Right forelimb (tissue), 1 donor: Measurements from ENCODE around the gene ATXN1.

Experiments used
- DNase-seq: peaks from one replicate; pipeline ENCODE4 v3.0.0-alpha.2; 2018

The ATXN1 gene

DNA sequence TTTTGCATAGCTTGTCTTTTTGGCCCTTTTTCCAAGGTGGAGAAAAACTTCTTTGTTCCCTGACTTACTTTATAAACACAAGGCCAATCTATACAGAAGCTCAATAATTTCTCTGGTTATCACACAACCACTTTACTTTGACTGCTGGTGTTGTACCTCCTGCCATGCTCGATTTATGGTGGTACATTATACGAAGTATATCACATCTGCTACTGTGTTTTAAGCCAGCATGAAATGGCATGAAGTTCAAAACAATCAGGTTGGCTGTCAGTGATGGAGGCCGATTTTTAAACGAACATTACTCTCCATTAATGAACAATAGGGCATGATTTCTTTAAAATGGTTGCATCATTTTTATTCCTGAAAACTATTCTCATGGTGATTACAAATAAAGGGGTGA lies 21.0 kb upstream of the ATXN1 start:
- no peak for DNase-seq

DNA sequence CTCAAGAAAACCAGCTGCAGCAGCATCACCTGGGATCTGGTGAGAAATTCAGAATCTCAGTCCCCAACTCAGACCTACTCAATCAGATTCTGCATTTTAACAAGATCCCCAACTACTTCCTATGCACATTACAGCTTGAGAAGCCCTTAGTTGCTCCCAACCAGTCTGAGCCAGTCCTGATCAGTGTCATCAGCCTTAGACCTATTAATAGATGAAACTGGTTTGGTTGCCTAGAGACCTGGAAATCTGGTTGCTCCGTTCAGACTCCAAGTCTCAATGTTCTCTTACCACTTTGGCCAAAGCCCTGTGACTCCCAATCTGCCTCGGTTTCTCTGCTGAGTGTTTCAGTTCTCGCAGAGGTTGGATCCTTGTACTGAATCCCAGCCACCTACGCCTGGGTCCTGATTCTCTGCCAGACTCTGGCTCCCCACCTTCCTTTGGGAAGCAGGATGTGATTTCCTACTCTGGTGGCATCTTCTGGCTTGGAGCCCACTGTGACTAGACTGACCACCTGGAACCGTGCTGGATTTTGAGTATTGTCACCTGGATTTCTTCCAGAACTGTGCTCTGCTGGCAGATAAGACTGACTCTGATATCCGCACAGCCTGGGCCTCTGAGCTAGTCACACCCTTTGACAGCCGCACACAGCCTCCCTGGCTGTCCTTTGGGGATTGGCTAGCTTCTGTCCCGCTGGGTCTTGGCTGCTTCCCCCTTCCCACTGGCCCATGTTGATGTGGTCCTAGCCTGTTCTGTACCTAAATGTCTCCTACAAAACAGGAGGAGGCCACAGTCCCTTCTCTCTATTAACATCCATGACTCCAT lies 20.3 kb upstream of the ATXN1 start:
- DNase-seq, result no peak

GRCh38 chr6:16778521-16778920 lies 17.3 kb upstream of the ATXN1 start:
- no peak for DNase-seq

DNA sequence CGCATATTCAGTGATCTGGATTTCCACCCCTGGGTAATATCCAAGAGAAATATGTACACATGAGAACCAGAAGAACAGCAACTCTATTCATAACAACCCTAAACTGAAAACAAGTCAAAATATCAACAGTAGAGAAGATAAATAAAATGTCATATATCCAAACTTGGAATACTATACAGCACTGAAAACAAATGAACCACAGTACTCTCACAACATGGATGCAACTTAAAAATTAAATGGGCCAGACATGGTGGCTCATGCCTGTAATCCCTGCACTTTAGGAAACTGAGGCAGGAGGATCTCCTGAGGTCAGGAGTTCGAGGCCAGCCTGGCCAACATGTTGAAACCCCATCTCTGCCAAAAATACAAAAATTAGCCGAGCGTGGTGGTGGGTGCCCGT lies 16.5 kb upstream of the ATXN1 start:
- no peak for DNase-seq

DNA sequence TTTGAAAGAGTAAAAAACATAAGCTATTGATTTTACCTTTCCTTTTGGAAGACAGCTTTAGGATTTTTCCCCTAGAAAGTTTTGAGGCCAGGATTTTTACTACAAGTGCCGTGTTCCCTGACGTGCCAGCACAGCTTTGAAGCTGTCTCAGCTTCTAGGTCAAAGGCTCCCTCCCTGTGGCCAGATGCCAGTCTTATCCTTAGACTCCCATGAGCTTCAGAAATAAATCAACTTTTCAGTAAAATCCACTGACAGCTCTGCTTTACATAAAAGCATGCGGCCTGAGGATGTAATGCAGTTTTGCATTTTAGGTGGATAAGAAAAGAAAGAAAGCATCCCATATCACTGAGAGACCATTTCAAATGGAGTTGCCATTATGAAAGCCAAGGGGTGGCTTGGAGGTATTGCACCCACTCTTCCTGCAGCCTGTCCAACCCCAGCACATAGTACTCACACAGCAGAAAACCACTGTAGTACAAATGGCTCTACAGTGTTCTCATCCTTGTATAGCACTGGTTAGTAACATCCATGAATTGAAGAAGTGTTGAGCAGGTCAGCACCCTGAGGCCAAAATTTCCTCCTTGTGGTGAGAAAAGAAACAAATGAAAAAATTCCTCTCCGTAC lies 15.2 kb upstream of the ATXN1 start:
- no peak for DNase-seq

DNA sequence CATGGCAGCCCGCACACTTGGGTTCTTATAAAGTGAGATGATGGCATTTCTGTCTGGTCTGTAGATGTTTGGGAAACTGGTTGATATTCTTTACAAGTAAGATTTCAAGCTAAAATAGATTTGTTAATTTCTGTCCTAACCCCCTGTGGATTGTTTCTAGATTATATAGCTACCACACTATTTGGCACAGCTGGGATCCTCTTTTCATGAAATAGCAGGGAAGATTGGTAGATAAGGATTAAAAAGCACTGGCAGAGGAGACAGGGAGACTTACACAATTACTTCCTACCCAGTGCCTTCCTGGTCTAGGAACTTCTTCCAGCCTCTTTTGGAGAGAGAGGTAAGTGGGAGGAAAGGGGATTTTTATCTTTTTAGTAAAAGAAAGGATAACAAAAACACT lies 13.2 kb upstream of the ATXN1 start:
- no peak for DNase-seq

DNA sequence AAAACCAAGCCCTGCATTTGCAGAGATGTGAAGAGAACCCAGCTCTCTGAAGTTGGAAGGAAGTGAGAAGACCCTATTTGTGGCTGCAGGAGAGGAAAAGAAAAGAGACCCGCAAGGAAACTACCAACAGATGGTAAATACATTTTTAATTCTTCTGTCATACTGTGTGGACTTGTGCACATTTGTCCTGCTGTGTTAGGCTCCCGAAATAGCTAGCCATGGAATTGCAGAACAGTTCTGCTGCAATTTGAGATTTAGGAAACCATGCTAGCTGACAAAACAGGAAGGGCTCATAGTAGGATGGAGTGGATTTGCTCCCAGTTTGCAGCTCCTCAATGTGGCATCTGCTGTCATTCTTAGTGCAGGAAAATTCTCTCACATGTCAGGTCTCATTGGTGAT lies 12.1 kb upstream of the ATXN1 start:
- DNase-seq, result no peak

GRCh38 chr6:16770701-16771569 lies 9.7 kb upstream of the ATXN1 start:
- DNase-seq, result peak; percentile 71

GRCh38 chr6:16769986-16770376 lies 8.7 kb upstream of the ATXN1 start:
- no peak for DNase-seq

GRCh38 chr6:16769131-16769985 lies 8.1 kb upstream of the ATXN1 start:
- DNase-seq, result no peak

DNA sequence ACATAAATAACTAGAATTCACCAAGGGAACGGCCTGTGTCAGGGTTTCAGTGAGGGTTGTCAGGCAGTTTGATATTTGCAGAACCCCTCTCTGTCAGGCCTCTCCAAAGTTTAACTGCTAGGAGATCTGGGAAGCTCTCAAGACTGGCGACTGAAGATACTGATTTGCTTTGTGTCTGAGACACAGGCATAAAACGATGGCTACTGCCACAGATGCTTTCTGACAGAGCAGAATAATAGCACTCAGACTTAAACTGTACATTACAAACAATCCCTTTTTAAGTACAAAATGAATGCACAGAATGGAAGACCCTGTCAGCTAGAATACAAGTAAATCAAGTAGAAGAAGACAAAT lies 7.2 kb upstream of the ATXN1 start:
- no peak for DNase-seq

GRCh38 chr6:16767765-16768476 lies 6.7 kb upstream of the ATXN1 start:
- no peak for DNase-seq

DNA sequence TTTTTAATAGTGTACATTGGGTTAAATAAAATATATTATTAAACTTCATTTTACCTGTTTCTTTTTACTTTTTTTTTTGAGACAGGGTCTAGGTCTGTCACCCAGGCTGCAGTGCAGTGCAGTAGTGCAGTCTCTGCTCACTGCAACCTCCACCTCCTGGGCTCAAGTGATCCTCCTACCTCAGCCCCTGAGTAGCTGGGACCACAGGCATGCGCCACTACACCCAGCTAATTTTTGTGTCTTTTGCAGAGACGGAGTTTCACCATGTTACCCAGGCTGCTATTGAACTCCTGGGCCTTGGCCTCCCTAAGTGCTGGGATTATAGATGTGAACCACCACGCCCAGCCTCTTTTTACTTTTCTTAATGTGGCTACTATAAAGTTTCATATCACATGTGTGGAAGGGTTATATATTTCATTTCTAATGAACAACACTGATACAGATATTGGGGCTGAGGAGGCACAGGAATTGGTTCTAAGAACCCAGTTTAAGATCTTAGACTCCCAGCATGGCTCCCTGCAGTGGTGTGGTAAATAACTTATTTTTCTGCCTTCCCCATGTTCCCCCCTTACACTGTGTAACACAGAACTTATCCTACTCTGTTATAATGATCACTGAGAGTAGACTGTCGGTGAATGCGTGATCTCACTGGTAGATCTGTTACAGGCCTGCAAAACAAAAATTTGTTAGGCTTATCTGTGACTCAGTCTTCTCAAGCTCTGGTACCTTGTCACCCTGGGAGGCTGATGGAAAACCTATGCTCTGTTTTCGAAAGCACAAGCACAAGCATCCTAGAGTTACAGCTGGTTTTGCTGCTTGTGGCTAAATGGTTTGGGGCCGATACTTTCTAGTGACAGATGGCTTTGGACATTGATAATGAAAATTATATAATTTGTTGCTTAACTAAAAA lies 5.8 kb upstream of the ATXN1 start:
- DNase-seq, result no peak

DNA sequence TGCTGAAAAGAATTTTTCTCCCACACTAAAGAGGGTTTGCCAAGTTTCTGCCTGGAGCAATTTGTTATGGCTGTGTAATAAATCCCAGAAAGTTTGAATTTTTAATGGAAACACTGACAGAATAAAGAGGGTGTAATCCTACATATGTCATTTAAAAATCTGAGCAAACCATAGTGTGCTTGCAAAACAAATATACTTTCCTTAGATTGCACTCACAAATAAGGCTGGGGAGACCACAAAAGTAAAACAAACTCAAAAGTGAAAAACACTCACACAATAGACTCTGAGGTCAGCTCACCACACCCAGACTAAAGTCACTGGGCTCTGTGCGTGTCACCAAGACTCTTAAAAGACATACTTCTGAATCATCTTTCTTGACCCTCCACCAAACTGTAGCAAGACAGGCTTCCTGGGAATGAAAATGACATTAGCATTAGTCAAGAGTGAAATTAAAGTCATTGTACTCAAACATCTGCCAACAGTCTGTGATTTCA lies 4.8 kb upstream of the ATXN1 start:
- no peak for DNase-seq

DNA sequence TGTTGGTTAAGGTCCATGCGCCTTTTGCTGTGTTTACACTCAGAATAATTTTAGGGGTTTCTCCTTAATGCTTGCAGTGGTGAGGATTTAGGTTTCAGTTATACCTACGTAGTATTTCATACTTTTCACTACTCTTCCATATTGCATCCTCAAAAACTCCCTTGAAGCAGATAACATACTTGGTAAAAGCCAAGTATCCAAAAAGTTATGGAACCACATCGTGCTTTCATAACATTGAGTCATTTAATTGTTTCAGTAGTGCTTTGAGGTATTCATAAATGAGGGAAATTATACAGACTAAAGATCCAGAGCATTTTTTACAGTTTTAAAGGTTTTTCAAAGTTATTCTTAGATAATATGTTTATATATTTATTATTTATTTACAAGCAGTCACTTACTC lies 4.0 kb upstream of the ATXN1 start:
- DNase-seq, result no peak

GRCh38 chr6:16764188-16764950 lies 3.1 kb upstream of the ATXN1 start:
- no peak for DNase-seq

DNA sequence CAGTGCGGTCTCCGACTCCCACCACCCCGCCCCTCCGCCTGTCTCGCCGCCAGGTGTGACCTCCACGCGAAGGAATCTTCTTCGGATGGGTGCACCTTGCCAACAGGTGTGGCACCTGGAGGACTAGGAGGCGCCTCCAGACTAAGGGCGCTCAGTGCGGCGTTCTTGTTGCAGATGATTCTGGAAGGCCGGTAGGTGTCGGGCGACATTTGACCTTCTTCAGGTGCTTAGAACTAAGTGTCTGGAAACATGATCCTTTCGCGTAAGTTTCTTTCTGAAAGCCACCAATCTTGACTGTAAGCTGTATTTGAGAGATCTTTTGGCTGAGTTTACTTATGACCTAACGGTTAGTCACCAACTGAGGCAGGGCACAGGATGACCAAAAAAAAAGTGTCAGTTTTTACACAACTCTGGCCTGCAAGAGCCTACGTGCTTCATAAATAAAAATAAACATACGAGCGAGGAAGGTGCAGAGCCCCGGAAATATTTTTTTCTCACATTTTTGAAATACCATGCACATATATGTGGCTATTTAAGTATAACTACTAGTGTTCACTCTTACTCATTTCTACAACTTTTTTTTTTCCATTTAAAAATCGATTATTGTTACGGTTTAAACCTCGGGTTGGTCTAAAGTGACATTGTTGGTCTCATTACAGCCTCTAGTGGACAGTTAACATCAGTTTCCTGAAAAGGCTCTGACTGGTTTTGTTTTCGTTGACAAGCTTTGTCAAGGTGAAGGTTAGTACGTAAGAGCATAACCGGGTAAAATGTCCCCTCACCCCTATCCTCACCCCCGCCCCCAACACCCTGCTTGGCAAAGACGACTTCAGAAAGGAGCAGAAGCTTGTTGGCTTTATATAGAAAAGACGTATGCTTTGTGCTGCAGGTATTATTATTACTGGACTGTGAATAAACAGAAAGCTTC lies 1.6 kb upstream of the ATXN1 start:
- DNase-seq, result peak; percentile 63

- DNase-seq, result no peak
These were observed 949 bp upstream of the ATXN1 start for GRCh38 chr6:16762268-16762549.
